Bone marrow (tissue), 2 donors: ENCODE data around the gene EXT2.
A peak's percentile ranks its signal among the peaks of the same experiment; 100 is the strongest.

Source experiments
- DNase-seq, 2 donors: peaks; one replicate each; lab custom pipeline; 2025; lab: John Stamatoyannopoulos, UW

The EXT2 gene

GRCh38 chr11:44267006-44267749 lies 171.7 kb downstream of the EXT2 start:
- DNase-seq, result no peak

GRCh38 chr11:44267750-44268613 lies 172.5 kb downstream of the EXT2 start:
- DNase-seq, result no peak

- DNase-seq, result no peak
Observed at GRCh38 chr11:44268614-44269080, 173.2 kb downstream of the EXT2 start.

- DNase-seq, result no peak
Observed at GRCh38 chr11:44269369-44270351, 174.2 kb downstream of the EXT2 start.

GRCh38 chr11:44270403-44271273 lies 175.2 kb downstream of the EXT2 start:
- DNase-seq, result no peak

- no peak for DNase-seq
Observed at GRCh38 chr11:44271286-44271685, 175.8 kb downstream of the EXT2 start.

GRCh38 chr11:44274404-44274803 lies 178.9 kb downstream of the EXT2 start:
- no peak for DNase-seq

- no peak for DNase-seq
Observed at GRCh38 chr11:44275241-44275640, 179.8 kb downstream of the EXT2 start.

- DNase-seq, result no peak
Observed at GRCh38 chr11:44275961-44276550, 180.6 kb downstream of the EXT2 start.

- no peak for DNase-seq
Observed at GRCh38 chr11:44277196-44278090, 182.0 kb downstream of the EXT2 start.

- DNase-seq, result no peak
Observed at GRCh38 chr11:44279483-44279882, 184.0 kb downstream of the EXT2 start.

GRCh38 chr11:44280257-44280656 lies 184.8 kb downstream of the EXT2 start:
- no peak for DNase-seq

GRCh38 chr11:44281151-44281550 lies 185.7 kb downstream of the EXT2 start:
- DNase-seq, result no peak

- DNase-seq, result no peak
Observed at GRCh38 chr11:44282620-44283019, 187.1 kb downstream of the EXT2 start.

GRCh38 chr11:44285756-44286155 lies 190.3 kb downstream of the EXT2 start:
- no peak for DNase-seq

GRCh38 chr11:44286268-44286880 lies 190.9 kb downstream of the EXT2 start:
- DNase-seq, result peak; percentile 20 to 65

- no peak for DNase-seq
Observed at GRCh38 chr11:44286911-44287310, 191.4 kb downstream of the EXT2 start.

GRCh38 chr11:44288133-44288526 lies 192.7 kb downstream of the EXT2 start:
- no peak for DNase-seq

- DNase-seq, result no peak
Observed at GRCh38 chr11:44290208-44290607, 194.7 kb downstream of the EXT2 start.
